Natural killer cell treated with Interleukin-12 subunit alpha and Interleukin-12 subunit beta and Interleukin-15 and Interleukin-18, amount 100 ng/mL, for 72 hours (primary cell): Measurements from ENCODE around the gene DMC1. TPM values are rescaled to one million over a fixed set of nuclear protein-coding genes. Genes with fewer than 3 reads are reported as not detected.
"Not testable (repeated sequence)": the region's sequence is repeated elsewhere in the genome, so short reads cannot be mapped to it uniquely, and the experiment has no call there.

ENCODE experiments used
- ATAC-seq, 2 donors: fragments of 150-1000 bp; cut with Tn5 transposase in 1 of 2; sonication (Bioruptor Pico), chemical (Tn5 transposase) in 1 of 2; 2 replicates each; pipeline ENCODE4 v1.10.0; 2021
- DNase-seq: peaks from one replicate; pipeline ENCODE4 v3.0.0; 2022; ENCODE audit warnings: low spot score
- H3K27ac Mint-ChIP-seq, 2 donors: 1 replicate in 1 of 2; 2 replicates in 1 of 2; pipeline ENCODE4 v1.8.0; 2022; ENCODE audit warnings: mixed read lengths in 2 of 2, mild to moderate bottlenecking in 1 of 2, moderate library complexity in 1 of 2
- H3K27me3 Mint-ChIP-seq, 2 donors: 1 replicate in 1 of 2; 2 replicates in 1 of 2; pipeline ENCODE4 v1.8.0; 2022; ENCODE audit warnings: mixed read lengths in 2 of 2
- H3K36me3 Mint-ChIP-seq: one replicate; pipeline ENCODE4 v1.8.0; 2022; ENCODE audit warnings: mixed read lengths
- H3K4me1 Mint-ChIP-seq, 2 donors: 1 replicate in 1 of 2; 2 replicates in 1 of 2; pipeline ENCODE4 v1.8.0; 2022; ENCODE audit warnings: low read depth in 2 of 2, mixed read lengths in 2 of 2, mild to moderate bottlenecking in 1 of 2
- H3K4me3 Mint-ChIP-seq: one replicate; pipeline ENCODE4 v1.8.0; 2022; ENCODE audit warnings: mixed read lengths
- H3K9me3 Mint-ChIP-seq: 2 replicates; pipeline ENCODE4 v1.8.0; 2022; ENCODE audit warnings: mixed read lengths
- total RNA-seq, 2 donors: library from RNA; stranded (reverse); gene quantifications; one replicate each; pipeline ENCODE4 v1.2.3, GENCODE V29; 2022

The DMC1 gene
- total RNA-seq, 2 donors from 2014 or later: 4.6 to 11.5 TPM

GRCh38 chr22:38481871-38482332, 88.1 kb downstream of the DMC1 start:
- Mint-ChIP-seq H3K27me3 (no peaks in the 10 kb centered on the region), H3K27ac (peak overlapping the region; percentile 7 to 54), H3K4me1 (peaks cover 4 to 11% of the 10 kb centered on the region in 2 donors), H3K9me3 (no peaks in the 10 kb centered on the region), H3K36me3 (peaks cover 45% of the 10 kb centered on the region), H3K4me3 (no peak overlapping the region)
- no peak for DNase-seq
- ATAC-seq: no peak

GRCh38 chr22:38481162-38481870, 88.7 kb downstream of the DMC1 start:
- ATAC-seq (peak in 1 of 2 donors; percentile 13), DNase-seq (no peak)
- no peaks in the 10 kb centered on the region for H3K27me3 Mint-ChIP-seq
- H3K4me3 Mint-ChIP-seq: no peak overlapping the region
- peaks cover 42% of the 10 kb centered on the region for H3K36me3 Mint-ChIP-seq
- H3K9me3 Mint-ChIP-seq: no peaks in the 10 kb centered on the region
- H3K4me1 Mint-ChIP-seq: peaks cover 4 to 11% of the 10 kb centered on the region in 2 donors
- peak overlapping the region in 1 of 2 donors; percentile 54 for H3K27ac Mint-ChIP-seq

- Mint-ChIP-seq H3K4me1 (peaks cover 4 to 8% of the 10 kb centered on the region in 2 donors), H3K9me3 (no peaks in the 10 kb centered on the region), H3K36me3 (peaks cover 34% of the 10 kb centered on the region), H3K27me3 (no peaks in the 10 kb centered on the region), H3K27ac (peak overlapping the region in 1 of 2 donors; percentile 56), H3K4me3 (no peak overlapping the region)
- ATAC-seq: no peak
- no peak for DNase-seq
These were observed 90.7 kb downstream of the DMC1 start for GRCh38 chr22:38479096-38479837.

GRCh38 chr22:38477585-38477984, 92.4 kb downstream of the DMC1 start:
- no peak for ATAC-seq
- no peak overlapping the region for H3K4me3 Mint-ChIP-seq
- peaks cover 18% of the 10 kb centered on the region for H3K36me3 Mint-ChIP-seq
- peak overlapping the region; percentile 8 to 73 for H3K27ac Mint-ChIP-seq
- H3K9me3 Mint-ChIP-seq: no peaks in the 10 kb centered on the region
- H3K27me3 Mint-ChIP-seq: no peaks in the 10 kb centered on the region
- H3K4me1 Mint-ChIP-seq: peaks cover under 1 to 7% of the 10 kb centered on the region in 2 donors
- no peak for DNase-seq

- Mint-ChIP-seq H3K27ac (no peak overlapping the region), H3K9me3 (no peaks in the 10 kb centered on the region), H3K27me3 (no peaks in the 10 kb centered on the region), H3K4me3 (no peak overlapping the region), H3K4me1 (no peaks in the 10 kb centered on the region), H3K36me3 (no peaks in the 10 kb centered on the region)
- peak; percentile 8 to 16 for ATAC-seq
- DNase-seq: no peak
These were observed 95.9 kb downstream of the DMC1 start for GRCh38 chr22:38474003-38474607.

- Mint-ChIP-seq H3K4me1 (peaks cover 0 to 7% of the 10 kb centered on the region in 2 donors), H3K27ac (no peak overlapping the region), H3K36me3 (no peaks in the 10 kb centered on the region), H3K9me3 (no peaks in the 10 kb centered on the region), H3K4me3 (no peak overlapping the region), H3K27me3 (no peaks in the 10 kb centered on the region)
- ATAC-seq (no peak), DNase-seq (no peak)
These were observed 98.7 kb downstream of the DMC1 start for GRCh38 chr22:38471237-38471636.

- H3K27ac Mint-ChIP-seq, H3K4me3 Mint-ChIP-seq, DNase-seq, H3K36me3 Mint-ChIP-seq, H3K4me1 Mint-ChIP-seq, ATAC-seq, H3K9me3 Mint-ChIP-seq, H3K27me3 Mint-ChIP-seq: not testable (repeated sequence)
These were observed 99.8 kb downstream of the DMC1 start for GRCh38 chr22:38470179-38470578.

- no peak for DNase-seq
- H3K9me3 Mint-ChIP-seq: no peaks in the 10 kb centered on the region
- no peak overlapping the region for H3K4me3 Mint-ChIP-seq
- H3K36me3 Mint-ChIP-seq: no peaks in the 10 kb centered on the region
- no peaks in the 10 kb centered on the region for H3K27me3 Mint-ChIP-seq
- ATAC-seq: no peak
- H3K4me1 Mint-ChIP-seq: peaks cover 0 to 7% of the 10 kb centered on the region in 2 donors
- no peak overlapping the region for H3K27ac Mint-ChIP-seq
These were observed 100.6 kb downstream of the DMC1 start for GRCh38 chr22:38469306-38469781.

Other genes with a start within 250 kb of the DMC1 start
- gene KCNJ4, start 115.0 kb downstream of the DMC1 start, total RNA-seq: not detected
- under 1 TPM; 0.26 to 0.92 TPM for gene KDELR3, start 102.1 kb downstream of the DMC1 start, total RNA-seq
- gene DDX17, start 63.9 kb downstream of the DMC1 start, total RNA-seq: 100 to 1,000 TPM; 368 to 422 TPM
- under 1 TPM in 1 of 2 donors, not detected in 1; 0.59 TPM for gene FAM227A, start 86.2 kb upstream of the DMC1 start, total RNA-seq
- 10 to 100 TPM in 1 of 2 donors, 1 to 10 TPM in 1; 8.7 to 12.4 TPM for gene CBY1, start 86.5 kb upstream of the DMC1 start, total RNA-seq
- gene TOMM22, start 111.8 kb upstream of the DMC1 start, total RNA-seq: 100 to 1,000 TPM; 109 to 153 TPM
- gene JOSD1, start 130.8 kb upstream of the DMC1 start, total RNA-seq: 10 to 100 TPM; 53.6 to 62.3 TPM
- gene GTPBP1, start 135.8 kb upstream of the DMC1 start, total RNA-seq: 100 to 1,000 TPM; 135 to 192 TPM
- 100 to 1,000 TPM; 203 to 215 TPM for gene SUN2, start 185.8 kb upstream of the DMC1 start, total RNA-seq
- gene DNAL4, start 224.0 kb upstream of the DMC1 start, total RNA-seq: 10 to 100 TPM in 1 of 2 donors, 1 to 10 TPM in 1; 9.0 to 11.0 TPM